ENCODE data around the gene NDUFS2.

Gene NDUFS2

GRCh38 chr1:161196111-161196510 lies 6.1 kb upstream of the NDUFS2 start:
- no peak for DNase-seq (ENCODE audit: low spot score)

GRCh38 chr1:161196521-161197451 lies 5.4 kb upstream of the NDUFS2 start:
- DNase-seq (ENCODE audit: low spot score): no peak

GRCh38 chr1:161197560-161198193 lies 4.5 kb upstream of the NDUFS2 start:
- DNase-seq (ENCODE audit: low spot score): no peak

- no peak for DNase-seq (ENCODE audit: low spot score)
Observed at GRCh38 chr1:161198194-161198896, 3.8 kb upstream of the NDUFS2 start.

GRCh38 chr1:161198897-161199431 lies 3.2 kb upstream of the NDUFS2 start, which contains the start of gene ADAMTS4:
Gene ADAMTS4, minus strand, starts transcription at chr1:161199054. Its CDS starts 427 bp downstream, at chr1:161198627.
- no peak for DNase-seq (ENCODE audit: low spot score)

GRCh38 chr1:161199506-161200139 lies 2.5 kb upstream of the NDUFS2 start:
- no peak for DNase-seq (ENCODE audit: low spot score)

- no peak for DNase-seq (ENCODE audit: low spot score)
Observed at GRCh38 chr1:161200421-161200991, 1.7 kb upstream of the NDUFS2 start.

GRCh38 chr1:161200992-161201835 lies 953 bp upstream of the NDUFS2 start:
- no peak for DNase-seq (ENCODE audit: low spot score)

- DNase-seq (ENCODE audit: low spot score): no peak
Observed at GRCh38 chr1:161206411-161207140, 4.4 kb downstream of the NDUFS2 start.

- no peak for DNase-seq (ENCODE audit: low spot score)
Observed at GRCh38 chr1:161207173-161207572, 5.0 kb downstream of the NDUFS2 start.

GRCh38 chr1:161209790-161210409 lies 7.7 kb downstream of the NDUFS2 start:
- peak; percentile 91 for DNase-seq (ENCODE audit: low spot score)

- no peak for DNase-seq (ENCODE audit: low spot score)
Observed at GRCh38 chr1:161214369-161214768, 12.2 kb downstream of the NDUFS2 start.

GRCh38 chr1:161215076-161215475 lies 12.9 kb downstream of the NDUFS2 start, which contains the start of gene FCER1G:
Gene FCER1G, plus strand, starts transcription at chr1:161215295. Its CDS starts 27 bp downstream, at chr1:161215322.
- DNase-seq (ENCODE audit: low spot score): no peak

- no peak for DNase-seq (ENCODE audit: low spot score)
Observed at GRCh38 chr1:161216945-161217712, 15.0 kb downstream of the NDUFS2 start.

- no peak for DNase-seq (ENCODE audit: low spot score)
Observed at GRCh38 chr1:161217831-161218230, 15.7 kb downstream of the NDUFS2 start.

- no peak for DNase-seq (ENCODE audit: low spot score)
Observed at GRCh38 chr1:161218301-161219077, 16.3 kb downstream of the NDUFS2 start.

GRCh38 chr1:161219078-161219892 lies 17.1 kb downstream of the NDUFS2 start:
- no peak for DNase-seq (ENCODE audit: low spot score)

Measured in COLO829 (cell line).